GM12891 (cell line): ENCODE results near the gene CLEC3A.

Experiments
- PAX5 ChIP-seq: IDR thresholded peaks from 2 replicates; pipeline ENCODE4 v1.6.1; 2011; ENCODE audit warnings: low read length, moderate library complexity, mild to moderate bottlenecking; ENCODE audit not compliant: insufficient read depth, severe bottlenecking
- POLR2A ChIP-seq: IDR thresholded peaks from 2 replicates; pipeline ENCODE4 v1.6.1; 2011; ENCODE audit warnings: low read depth, low read length, control low read depth
- POLR2AphosphoS5 ChIP-seq: IDR thresholded peaks from 2 replicates; pipeline ENCODE4 v1.6.1; 2011; ENCODE audit warnings: low read depth, low read length, control low read depth
- POU2F2 ChIP-seq: IDR thresholded peaks from 2 replicates; pipeline ENCODE4 v1.6.1; 2011; ENCODE audit warnings: low read depth, mild to moderate bottlenecking, control low read depth, low read length, moderate library complexity
- SPI1 ChIP-seq: IDR thresholded peaks from 2 replicates; pipeline ENCODE4 v1.6.1; 2011; ENCODE audit warnings: low read depth, low read length, control low read depth
- TAF1 ChIP-seq: IDR thresholded peaks from 2 replicates; pipeline ENCODE4 v1.6.1; 2011; ENCODE audit warnings: low read depth, low read length, control low read depth

GRCh38 chr16:78001451-78002025, 20.8 kb upstream of the CLEC3A start:
- TF ChIP-seq POLR2AphosphoS5 (no peak), POLR2A (no peak), PAX5 (no peak), TAF1 (no peak), SPI1 (no peak), POU2F2 (no peak)
